ENCODE measurements around the gene BUD31.

DNA sequence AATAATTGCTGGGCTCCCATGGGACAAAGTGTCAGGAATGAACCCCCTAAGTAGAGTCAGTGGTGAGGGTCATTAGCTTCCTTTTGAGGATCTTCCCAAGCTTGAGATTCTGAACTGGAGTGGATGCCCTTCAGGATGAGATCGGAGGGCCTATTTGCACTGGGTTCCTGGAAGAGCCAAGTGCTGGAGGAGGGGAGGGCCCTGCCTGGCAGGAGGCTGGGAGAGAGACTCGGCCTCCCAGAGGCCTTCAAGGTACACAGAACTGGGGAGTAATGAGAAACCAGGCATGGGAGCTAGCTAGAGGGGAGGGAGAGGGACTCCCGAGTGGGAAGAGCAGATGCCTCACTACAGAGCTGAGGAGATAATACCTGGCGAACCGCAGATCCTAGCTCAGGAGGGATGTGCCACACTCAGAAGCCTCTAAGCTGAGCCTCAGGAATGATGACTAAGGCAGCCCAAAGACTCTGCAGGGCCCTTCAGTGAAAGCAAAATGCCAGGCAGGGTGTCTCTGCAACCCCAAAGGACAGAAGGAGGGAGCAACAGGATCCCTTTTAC, 9.8 kb upstream of the BUD31 start:
- TF ChIP-seq, protein P1, sequence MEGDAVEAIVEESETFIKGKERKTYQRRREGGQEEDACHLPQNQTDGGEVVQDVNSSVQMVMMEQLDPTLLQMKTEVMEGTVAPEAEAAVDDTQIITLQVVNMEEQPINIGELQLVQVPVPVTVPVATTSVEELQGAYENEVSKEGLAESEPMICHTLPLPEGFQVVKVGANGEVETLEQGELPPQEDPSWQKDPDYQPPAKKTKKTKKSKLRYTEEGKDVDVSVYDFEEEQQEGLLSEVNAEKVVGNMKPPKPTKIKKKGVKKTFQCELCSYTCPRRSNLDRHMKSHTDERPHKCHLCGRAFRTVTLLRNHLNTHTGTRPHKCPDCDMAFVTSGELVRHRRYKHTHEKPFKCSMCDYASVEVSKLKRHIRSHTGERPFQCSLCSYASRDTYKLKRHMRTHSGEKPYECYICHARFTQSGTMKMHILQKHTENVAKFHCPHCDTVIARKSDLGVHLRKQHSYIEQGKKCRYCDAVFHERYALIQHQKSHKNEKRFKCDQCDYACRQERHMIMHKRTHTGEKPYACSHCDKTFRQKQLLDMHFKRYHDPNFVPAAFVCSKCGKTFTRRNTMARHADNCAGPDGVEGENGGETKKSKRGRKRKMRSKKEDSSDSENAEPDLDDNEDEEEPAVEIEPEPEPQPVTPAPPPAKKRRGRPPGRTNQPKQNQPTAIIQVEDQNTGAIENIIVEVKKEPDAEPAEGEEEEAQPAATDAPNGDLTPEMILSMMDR (tag by site-specific recombination; IDR thresholded peaks at IDR 0.05): no peak
- no peak for TF ChIP-seq SP2 (tag by site-specific recombination; IDR thresholded peaks at IDR 0.05)
- TF ChIP-seq, protein P2, sequence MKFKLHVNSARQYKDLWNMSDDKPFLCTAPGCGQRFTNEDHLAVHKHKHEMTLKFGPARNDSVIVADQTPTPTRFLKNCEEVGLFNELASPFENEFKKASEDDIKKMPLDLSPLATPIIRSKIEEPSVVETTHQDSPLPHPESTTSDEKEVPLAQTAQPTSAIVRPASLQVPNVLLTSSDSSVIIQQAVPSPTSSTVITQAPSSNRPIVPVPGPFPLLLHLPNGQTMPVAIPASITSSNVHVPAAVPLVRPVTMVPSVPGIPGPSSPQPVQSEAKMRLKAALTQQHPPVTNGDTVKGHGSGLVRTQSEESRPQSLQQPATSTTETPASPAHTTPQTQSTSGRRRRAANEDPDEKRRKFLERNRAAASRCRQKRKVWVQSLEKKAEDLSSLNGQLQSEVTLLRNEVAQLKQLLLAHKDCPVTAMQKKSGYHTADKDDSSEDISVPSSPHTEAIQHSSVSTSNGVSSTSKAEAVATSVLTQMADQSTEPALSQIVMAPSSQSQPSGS (tag by site-specific recombination; IDR thresholded peaks at IDR 0.05; ENCODE audit: low read depth): no peak
- TF ChIP-seq ZNF138 (tag by site-specific recombination; IDR thresholded peaks at IDR 0.05; ENCODE audit: borderline replicate concordance): no peak
- no peak for TF ChIP-seq ZNF112 (tag by site-specific recombination; IDR thresholded peaks at IDR 0.05)
- no peak for TF ChIP-seq ZNF843 (tag by site-specific recombination; IDR thresholded peaks at IDR 0.05)
- no peak for TF ChIP-seq BCL11A (tag by site-specific recombination; IDR thresholded peaks at IDR 0.05; ENCODE audit: low read depth)
- TF ChIP-seq, protein P3, sequence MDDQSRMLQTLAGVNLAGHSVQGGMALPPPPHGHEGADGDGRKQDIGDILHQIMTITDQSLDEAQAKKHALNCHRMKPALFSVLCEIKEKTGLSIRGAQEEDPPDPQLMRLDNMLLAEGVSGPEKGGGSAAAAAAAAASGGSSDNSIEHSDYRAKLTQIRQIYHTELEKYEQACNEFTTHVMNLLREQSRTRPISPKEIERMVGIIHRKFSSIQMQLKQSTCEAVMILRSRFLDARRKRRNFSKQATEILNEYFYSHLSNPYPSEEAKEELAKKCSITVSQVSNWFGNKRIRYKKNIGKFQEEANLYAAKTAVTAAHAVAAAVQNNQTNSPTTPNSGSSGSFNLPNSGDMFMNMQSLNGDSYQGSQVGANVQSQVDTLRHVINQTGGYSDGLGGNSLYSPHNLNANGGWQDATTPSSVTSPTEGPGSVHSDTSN (CRISPR knock-in tag; IDR thresholded peaks at IDR 0.05): no peak
- no peak for TF ChIP-seq ZNF23 (tag by site-specific recombination; IDR thresholded peaks at IDR 0.05; ENCODE audit: borderline replicate concordance)
- no peak for TF ChIP-seq ZNF747 (tag by site-specific recombination; IDR thresholded peaks at IDR 0.05)
- TF ChIP-seq, protein P4, sequence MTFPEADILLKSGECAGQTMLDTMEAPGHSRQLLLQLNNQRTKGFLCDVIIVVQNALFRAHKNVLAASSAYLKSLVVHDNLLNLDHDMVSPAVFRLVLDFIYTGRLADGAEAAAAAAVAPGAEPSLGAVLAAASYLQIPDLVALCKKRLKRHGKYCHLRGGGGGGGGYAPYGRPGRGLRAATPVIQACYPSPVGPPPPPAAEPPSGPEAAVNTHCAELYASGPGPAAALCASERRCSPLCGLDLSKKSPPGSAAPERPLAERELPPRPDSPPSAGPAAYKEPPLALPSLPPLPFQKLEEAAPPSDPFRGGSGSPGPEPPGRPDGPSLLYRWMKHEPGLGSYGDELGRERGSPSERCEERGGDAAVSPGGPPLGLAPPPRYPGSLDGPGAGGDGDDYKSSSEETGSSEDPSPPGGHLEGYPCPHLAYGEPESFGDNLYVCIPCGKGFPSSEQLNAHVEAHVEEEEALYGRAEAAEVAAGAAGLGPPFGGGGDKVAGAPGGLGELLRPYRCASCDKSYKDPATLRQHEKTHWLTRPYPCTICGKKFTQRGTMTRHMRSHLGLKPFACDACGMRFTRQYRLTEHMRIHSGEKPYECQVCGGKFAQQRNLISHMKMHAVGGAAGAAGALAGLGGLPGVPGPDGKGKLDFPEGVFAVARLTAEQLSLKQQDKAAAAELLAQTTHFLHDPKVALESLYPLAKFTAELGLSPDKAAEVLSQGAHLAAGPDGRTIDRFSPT (tag by site-specific recombination; IDR thresholded peaks at IDR 0.05): no peak
- TF ChIP-seq ZNF658 (tag by site-specific recombination; IDR thresholded peaks at IDR 0.05): no peak
- TF ChIP-seq ZNF350 (tag by site-specific recombination; IDR thresholded peaks at IDR 0.05): no peak

All from HEK293 (cell line).